Naive thymus-derived CD8-positive, alpha-beta T cell (primary cell): ENCODE data around the gene CCL15. TPM values are rescaled to one million over a fixed set of nuclear protein-coding genes. Genes with fewer than 3 reads are reported as not detected.
A peak's percentile ranks its signal among the peaks of the same experiment; 100 is the strongest.
"Not testable (repeated sequence)": the region's sequence is repeated elsewhere in the genome, so short reads cannot be mapped to it uniquely, and the experiment has no call there.

Source experiments
- ATAC-seq, 2 donors: fragments of 150-1000 bp; cut with Tn5 transposase in 1 of 2; sonication (Bioruptor Pico), chemical (Tn5 transposase) in 1 of 2; 1 replicate in 1 of 2; 2 replicates in 1 of 2; pipeline ENCODE4 v1.10.0; 2021; ENCODE audit warnings: mild to moderate bottlenecking in 2 of 2, moderate library complexity in 2 of 2
- POLR2A ChIA-PET: fragments of 350-600 bp; sonication (Branson Sonifier 250); formaldehyde crosslinking; loops from one replicate; lab custom pipeline; 2021; ENCODE audit warnings: antibody characterized with exemption; lab: Charles Lee
- DNase-seq, 10 donors: peaks; one replicate each; pipeline versions ENCODE4 v3.0.0 to v3.0.0-alpha.2; 2020 to 2022
- H3K27ac Mint-ChIP-seq, 10 donors: one replicate each; pipeline ENCODE4 v1.8.0; 2020 to 2022; ENCODE audit warnings: mild to moderate bottlenecking in 10 of 10, mixed read lengths in 10 of 10, moderate library complexity in 4 of 10, inconsistent platforms in 1 of 10
- H3K27me3 Mint-ChIP-seq, 5 donors: one replicate each; pipeline ENCODE4 v1.8.0; 2021 to 2022; ENCODE audit warnings: mixed read lengths in 5 of 5
- H3K36me3 Mint-ChIP-seq, 3 donors: one replicate each; pipeline ENCODE4 v1.8.0; 2020 to 2022; ENCODE audit warnings: mixed read lengths in 3 of 3, mild to moderate bottlenecking in 2 of 3, inconsistent platforms in 1 of 3
- H3K4me1 Mint-ChIP-seq, 4 donors: one replicate each; pipeline ENCODE4 v1.8.0; 2021 to 2022; ENCODE audit warnings: mixed read lengths in 4 of 4
- H3K4me3 Mint-ChIP-seq, 10 donors: one replicate each; pipeline ENCODE4 v1.8.0; 2020 to 2022; ENCODE audit warnings: mild to moderate bottlenecking in 10 of 10, mixed read lengths in 10 of 10, moderate library complexity in 6 of 10, inconsistent platforms in 1 of 10
- H3K9me3 Mint-ChIP-seq, 9 donors: one replicate each; pipeline ENCODE4 v1.8.0; 2020 to 2022; ENCODE audit warnings: mixed read lengths in 9 of 9, mild to moderate bottlenecking in 3 of 9, inconsistent platforms in 1 of 9, moderate library complexity in 1 of 9
- polyA plus RNA-seq, 3 donors: library from polyadenylated mRNA; unstranded; fragments of 300-500 nt; fragmentation: Illumina TruSeq; gene quantifications; one replicate each; pipeline ENCODE4 v1.2.3, GENCODE V29; 2021
- total RNA-seq, 8 experiments: library from RNA in 2 of 8; stranded (reverse) in 2 of 8; gene quantifications; one replicate each; pipeline ENCODE4 v1.2.3 and lab custom pipeline; 2021 to 2026

CCL15 gene
- total RNA-seq: not detected
- polyA plus RNA-seq: not detected
- total RNA-seq (lab: John Stamatoyannopoulos, UW): 0 reads per million in 6 experiments

GRCh38 chr17:36001110-36001771 lies at the start of gene CCL15:
Gene CCL15 (minus strand): TSS chr17:36001553. CDS start chr17:36001492, 61 bp downstream.
- H3K4me1 Mint-ChIP-seq: peaks cover 2 to 21% (median 8%) of the 10 kb centered on the region in 4 donors
- no peak for ATAC-seq
- peaks cover 0 to 11% (median 0%) of the 10 kb centered on the region in 5 donors for H3K27me3 Mint-ChIP-seq
- H3K36me3 Mint-ChIP-seq: no peaks in the 10 kb centered on the region
- DNase-seq: no peak
- peak within 1 kb of the TSS in 2 of 10 donors; percentile 40 to 47 for H3K27ac Mint-ChIP-seq
- H3K9me3 Mint-ChIP-seq: no peaks in the 10 kb centered on the region
- H3K4me3 Mint-ChIP-seq: no peak within 1 kb of the TSS
- POLR2A ChIA-PET: no interaction called here

- Mint-ChIP-seq H3K27ac (no peak overlapping the region), H3K27me3 (peaks cover 6 to 26% (median 20%) of the 10 kb centered on the region in 5 donors), H3K4me3 (no peak overlapping the region), H3K4me1 (no peaks in the 10 kb centered on the region), H3K36me3 (peaks cover 2 to 40% (median 29%) of the 10 kb centered on the region in 3 donors), H3K9me3 (peaks cover 14 to 52% (median 32%) of the 10 kb centered on the region in 9 donors)
- DNase-seq: no peak
- ATAC-seq: no peak
- POLR2A ChIA-PET: no interaction called here
Measured at GRCh38 chr17:36049643-36050042, 48.3 kb upstream of the CCL15 start.

GRCh38 chr17:36048066-36048465 lies 46.7 kb upstream of the CCL15 start:
- DNase-seq (no peak), ATAC-seq (no peak)
- Mint-ChIP-seq H3K27ac (no peak overlapping the region), H3K9me3 (peaks cover 14 to 52% (median 32%) of the 10 kb centered on the region in 9 donors), H3K4me3 (no peak overlapping the region), H3K4me1 (no peaks in the 10 kb centered on the region), H3K36me3 (peaks cover 2 to 40% (median 29%) of the 10 kb centered on the region in 3 donors), H3K27me3 (peaks cover 11 to 38% (median 25%) of the 10 kb centered on the region in 5 donors)
- POLR2A ChIA-PET: no interaction called here

GRCh38 chr17:36036235-36036634 lies 34.9 kb upstream of the CCL15 start:
- H3K4me3 Mint-ChIP-seq: no peak overlapping the region
- no peaks in the 10 kb centered on the region for H3K9me3 Mint-ChIP-seq
- no peaks in the 10 kb centered on the region for H3K36me3 Mint-ChIP-seq
- peaks cover 0 to 23% (median 3%) of the 10 kb centered on the region in 5 donors for H3K27me3 Mint-ChIP-seq
- POLR2A ChIA-PET: no interaction called here
- DNase-seq (no peak), ATAC-seq (no peak)
- H3K4me1 Mint-ChIP-seq: peaks cover 0 to 10% (median 0%) of the 10 kb centered on the region in 4 donors
- H3K27ac Mint-ChIP-seq: no peak overlapping the region

GRCh38 chr17:36034127-36034526 lies 32.8 kb upstream of the CCL15 start:
- H3K27ac Mint-ChIP-seq: no peak overlapping the region
- no peak for DNase-seq
- peaks cover 0 to 10% (median 0%) of the 10 kb centered on the region in 4 donors for H3K4me1 Mint-ChIP-seq
- no peaks in the 10 kb centered on the region for H3K9me3 Mint-ChIP-seq
- H3K36me3 Mint-ChIP-seq: no peaks in the 10 kb centered on the region
- no peak overlapping the region for H3K4me3 Mint-ChIP-seq
- POLR2A ChIA-PET: no interaction called here
- peaks cover 0 to 33% (median 8%) of the 10 kb centered on the region in 5 donors for H3K27me3 Mint-ChIP-seq
- no peak for ATAC-seq

- no peak for ATAC-seq
- no peaks in the 10 kb centered on the region for H3K9me3 Mint-ChIP-seq
- H3K27ac Mint-ChIP-seq: no peak overlapping the region
- peaks cover 4 to 44% (median 14%) of the 10 kb centered on the region in 5 donors for H3K27me3 Mint-ChIP-seq
- POLR2A ChIA-PET: no interaction called here
- no peak overlapping the region for H3K4me3 Mint-ChIP-seq
- H3K4me1 Mint-ChIP-seq: peaks cover 0 to 5% (median 1%) of the 10 kb centered on the region in 4 donors
- DNase-seq: no peak
- H3K36me3 Mint-ChIP-seq: no peaks in the 10 kb centered on the region
Measured at GRCh38 chr17:36030956-36031355, 29.6 kb upstream of the CCL15 start.

- H3K4me3 Mint-ChIP-seq: no peak overlapping the region
- POLR2A ChIA-PET: no interaction called here
- H3K27me3 Mint-ChIP-seq: peaks cover 12 to 33% (median 22%) of the 10 kb centered on the region in 5 donors
- H3K36me3 Mint-ChIP-seq: no peaks in the 10 kb centered on the region
- no peak for DNase-seq
- H3K9me3 Mint-ChIP-seq: peaks cover 0 to 9% (median 0%) of the 10 kb centered on the region in 9 donors
- peaks cover 0 to 2% (median 0%) of the 10 kb centered on the region in 4 donors for H3K4me1 Mint-ChIP-seq
- H3K27ac Mint-ChIP-seq: peak overlapping the region in 1 of 10 donors; percentile 41
- no peak for ATAC-seq
Measured at GRCh38 chr17:36027761-36028160, 26.4 kb upstream of the CCL15 start.

GRCh38 chr17:36024106-36024869 lies 22.9 kb upstream of the CCL15 start:
- Mint-ChIP-seq H3K9me3 (peaks cover 0 to 9% (median 0%) of the 10 kb centered on the region in 9 donors), H3K27ac (no peak overlapping the region), H3K4me3 (no peak overlapping the region), H3K4me1 (peaks cover 0 to 2% (median 0%) of the 10 kb centered on the region in 4 donors), H3K27me3 (peaks cover 22 to 40% (median 38%) of the 10 kb centered on the region in 5 donors), H3K36me3 (no peaks in the 10 kb centered on the region)
- no peak for DNase-seq
- POLR2A ChIA-PET: no interaction called here
- no peak for ATAC-seq

GRCh38 chr17:36019423-36019822 lies 18.1 kb upstream of the CCL15 start:
- POLR2A ChIA-PET: no interaction called here
- H3K9me3 Mint-ChIP-seq: peaks cover 0 to 9% (median 0%) of the 10 kb centered on the region in 9 donors
- no peak overlapping the region for H3K4me3 Mint-ChIP-seq
- DNase-seq (no peak), ATAC-seq (no peak)
- H3K27ac Mint-ChIP-seq: no peak overlapping the region
- peaks cover 0 to 15% (median 0%) of the 10 kb centered on the region in 4 donors for H3K4me1 Mint-ChIP-seq
- H3K36me3 Mint-ChIP-seq: no peaks in the 10 kb centered on the region
- H3K27me3 Mint-ChIP-seq: peaks cover 20 to 44% (median 33%) of the 10 kb centered on the region in 5 donors

- H3K4me3 Mint-ChIP-seq: no peak within 1 kb of the TSS
- peaks cover 0 to 15% (median 0%) of the 10 kb centered on the region in 4 donors for H3K4me1 Mint-ChIP-seq
- H3K36me3 Mint-ChIP-seq: no peaks in the 10 kb centered on the region
- POLR2A ChIA-PET: no interaction called here
- peaks cover 14 to 60% (median 26%) of the 10 kb centered on the region in 5 donors for H3K27me3 Mint-ChIP-seq
- no peak for ATAC-seq
- DNase-seq: no peak
- H3K9me3 Mint-ChIP-seq: peaks cover 0 to 7% (median 0%) of the 10 kb centered on the region in 9 donors
- H3K27ac Mint-ChIP-seq: no peak within 1 kb of the TSS
Measured at GRCh38 chr17:36017799-36018198, 16.4 kb upstream of the CCL15 start, which contains the start of gene CCL23. Gene CCL23 (minus strand): TSS chr17:36017972. CDS start chr17:36017897, 75 bp downstream.

GRCh38 chr17:36016555-36016954 lies 15.2 kb upstream of the CCL15 start:
- Mint-ChIP-seq H3K4me3 (no peak overlapping the region), H3K36me3 (no peaks in the 10 kb centered on the region), H3K27me3 (peaks cover 9 to 57% (median 20%) of the 10 kb centered on the region in 5 donors), H3K9me3 (peaks cover 0 to 5% (median 0%) of the 10 kb centered on the region in 9 donors), H3K4me1 (peaks cover 0 to 16% (median 0%) of the 10 kb centered on the region in 4 donors), H3K27ac (no peak overlapping the region)
- DNase-seq (no peak), ATAC-seq (no peak)
- POLR2A ChIA-PET: no interaction called here

- H3K4me3 Mint-ChIP-seq, H3K27ac Mint-ChIP-seq, ATAC-seq, DNase-seq, POLR2A ChIA-PET, H3K9me3 Mint-ChIP-seq, H3K36me3 Mint-ChIP-seq: not testable (repeated sequence)
- Mint-ChIP-seq H3K4me1 (peaks cover 0 to 22% (median 0%) of the 10 kb centered on the region in 4 donors), H3K27me3 (peaks cover 9 to 51% (median 18%) of the 10 kb centered on the region in 5 donors)
Measured at GRCh38 chr17:36015895-36016294, 14.5 kb upstream of the CCL15 start.

GRCh38 chr17:36014946-36015345 lies 13.6 kb upstream of the CCL15 start:
- Mint-ChIP-seq H3K4me1 (peaks cover 0 to 22% (median 0%) of the 10 kb centered on the region in 4 donors), H3K27me3 (peaks cover 2 to 41% (median 12%) of the 10 kb centered on the region in 5 donors), H3K27ac (no peak overlapping the region), H3K4me3 (no peak overlapping the region), H3K36me3 (no peaks in the 10 kb centered on the region), H3K9me3 (peaks cover 0 to 5% (median 0%) of the 10 kb centered on the region in 9 donors)
- ATAC-seq (no peak), DNase-seq (no peak)
- POLR2A ChIA-PET: no interaction called here
